ENCODE results near the gene IFT43.

DNA sequence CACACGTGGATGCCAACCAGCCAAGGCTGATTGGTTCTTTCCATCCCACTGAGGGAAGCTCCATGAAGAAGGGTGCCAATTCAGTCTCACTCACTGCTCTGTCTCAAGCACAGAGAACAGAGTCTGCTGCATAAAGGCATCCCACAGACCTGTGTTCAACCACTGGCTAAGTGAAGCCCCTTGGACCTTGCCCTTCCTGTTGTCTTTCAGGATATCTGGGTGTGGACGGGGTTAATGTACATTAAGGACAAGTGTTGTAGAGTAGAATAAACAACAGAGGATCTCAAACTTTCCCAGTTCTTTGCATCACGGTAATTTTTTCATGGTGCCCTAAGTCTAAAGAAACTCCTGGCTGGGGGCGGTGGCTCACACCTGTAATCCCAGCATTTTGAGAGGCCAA, 133.0 kb downstream of the IFT43 start:
- TF ChIP-seq, protein P1, sequence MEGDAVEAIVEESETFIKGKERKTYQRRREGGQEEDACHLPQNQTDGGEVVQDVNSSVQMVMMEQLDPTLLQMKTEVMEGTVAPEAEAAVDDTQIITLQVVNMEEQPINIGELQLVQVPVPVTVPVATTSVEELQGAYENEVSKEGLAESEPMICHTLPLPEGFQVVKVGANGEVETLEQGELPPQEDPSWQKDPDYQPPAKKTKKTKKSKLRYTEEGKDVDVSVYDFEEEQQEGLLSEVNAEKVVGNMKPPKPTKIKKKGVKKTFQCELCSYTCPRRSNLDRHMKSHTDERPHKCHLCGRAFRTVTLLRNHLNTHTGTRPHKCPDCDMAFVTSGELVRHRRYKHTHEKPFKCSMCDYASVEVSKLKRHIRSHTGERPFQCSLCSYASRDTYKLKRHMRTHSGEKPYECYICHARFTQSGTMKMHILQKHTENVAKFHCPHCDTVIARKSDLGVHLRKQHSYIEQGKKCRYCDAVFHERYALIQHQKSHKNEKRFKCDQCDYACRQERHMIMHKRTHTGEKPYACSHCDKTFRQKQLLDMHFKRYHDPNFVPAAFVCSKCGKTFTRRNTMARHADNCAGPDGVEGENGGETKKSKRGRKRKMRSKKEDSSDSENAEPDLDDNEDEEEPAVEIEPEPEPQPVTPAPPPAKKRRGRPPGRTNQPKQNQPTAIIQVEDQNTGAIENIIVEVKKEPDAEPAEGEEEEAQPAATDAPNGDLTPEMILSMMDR (IDR thresholded peaks at IDR 0.05 in 4 of 5, conservative IDR thresholded peaks at IDR 0.05 in 1 of 5) = no peak
- TF ChIP-seq POLR2A (IDR thresholded peaks at IDR 0.05) = no peak

Data from gastrocnemius medialis (tissue), 4 donors.